GM10266 (cell line): ENCODE measurements around the gene ERP44.
"Not testable (repeated sequence)": the region's sequence is repeated elsewhere in the genome, so short reads cannot be mapped to it uniquely, and the experiment has no call there.

Experiments used
- DNase-seq: peaks from one replicate; pipeline ENCODE4 v3.0.0; 2012; ENCODE audit errors: extremely low spot score
- CTCF ChIP-seq: IDR thresholded peaks from 2 replicates; pipeline ENCODE4 v1.5.1; 2012; ENCODE audit warnings: mild to moderate bottlenecking, low read depth; ENCODE audit not compliant: control insufficient read depth, insufficient read depth; ENCODE audit errors: missing control alignments

Gene ERP44

GRCh38 chr9:100098887-100099721 lies at the start of gene ERP44, which contains the start of gene INVS:
ERP44 (minus strand) TSS chr9:100099000; CDS start chr9:100098840, 160 bp downstream.
INVS (plus strand) TSS chr9:100099243; CDS start chr9:100104522, 5,279 bp downstream.
- no peak for TF ChIP-seq CTCF
- DNase-seq = peak; percentile 92

GRCh38 chr9:100145976-100146375 lies 47.2 kb upstream of the ERP44 start:
- DNase-seq = not testable (repeated sequence)

GRCh38 chr9:100145167-100145934 lies 46.6 kb upstream of the ERP44 start:
- DNase-seq = not testable (repeated sequence)

GRCh38 chr9:100141862-100142261 lies 43.1 kb upstream of the ERP44 start:
- not testable (repeated sequence) for DNase-seq

- DNase-seq = not testable (repeated sequence)
Measured at GRCh38 chr9:100140303-100140702, 41.5 kb upstream of the ERP44 start.

- not testable (repeated sequence) for DNase-seq
Measured at GRCh38 chr9:100136799-100137198, 38.0 kb upstream of the ERP44 start.

GRCh38 chr9:100134731-100135130 lies 35.9 kb upstream of the ERP44 start:
- no peak for TF ChIP-seq CTCF
- no peak for DNase-seq

GRCh38 chr9:100131875-100132430 lies 33.2 kb upstream of the ERP44 start:
- DNase-seq = no peak
- no peak for TF ChIP-seq CTCF

GRCh38 chr9:100131216-100131615 lies 32.4 kb upstream of the ERP44 start:
- DNase-seq = no peak
- no peak for TF ChIP-seq CTCF
